ENCODE results near the gene GTPBP6. TPM values are rescaled to one million over a fixed set of nuclear protein-coding genes. Genes with fewer than 3 reads are reported as not detected.

The GTPBP6 gene
- total RNA-seq, 1 donor = 25.5 TPM

DNA sequence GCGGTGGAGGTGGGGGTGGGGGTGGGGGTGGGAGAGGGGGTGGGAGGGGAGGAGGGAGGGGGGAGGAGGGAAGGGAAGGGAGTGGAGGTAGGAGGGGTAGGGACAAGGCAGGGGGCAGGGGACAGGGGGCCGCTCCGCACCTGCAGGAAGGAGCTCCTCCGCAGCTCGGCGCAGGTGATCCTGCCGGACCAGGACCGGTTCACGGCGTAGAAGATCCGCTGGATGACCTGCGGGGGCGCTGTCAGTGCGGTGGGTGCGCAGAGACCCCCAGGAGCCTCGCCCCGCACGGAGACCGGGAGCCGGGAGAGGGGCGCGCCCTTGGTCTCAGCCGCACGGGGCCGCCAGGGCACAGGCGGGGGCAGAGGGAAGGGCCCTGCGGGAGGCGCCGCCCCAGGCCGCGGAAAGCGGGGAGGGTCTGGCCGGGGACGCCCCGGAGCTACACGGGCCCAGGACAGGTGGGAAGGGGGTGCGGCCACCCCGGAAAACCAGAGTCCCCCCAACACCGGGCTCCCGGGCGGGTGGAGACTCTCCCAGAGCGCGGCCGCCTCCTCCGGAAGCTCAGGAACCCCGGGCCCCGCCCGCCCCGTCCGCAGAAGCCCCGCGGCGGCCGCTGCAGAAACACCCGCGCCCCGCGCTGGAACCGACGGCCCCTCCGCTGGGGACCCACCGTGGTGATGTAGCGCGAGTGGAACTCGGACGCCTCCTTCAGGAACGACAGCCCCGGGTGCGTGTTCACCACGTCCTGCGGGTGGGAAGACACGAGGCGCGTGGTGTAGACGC lies 27.6 kb upstream of the GTPBP6 start:
- DNase-seq (ENCODE audit: low read depth) = no peak
- TF ChIP-seq, protein P1, sequence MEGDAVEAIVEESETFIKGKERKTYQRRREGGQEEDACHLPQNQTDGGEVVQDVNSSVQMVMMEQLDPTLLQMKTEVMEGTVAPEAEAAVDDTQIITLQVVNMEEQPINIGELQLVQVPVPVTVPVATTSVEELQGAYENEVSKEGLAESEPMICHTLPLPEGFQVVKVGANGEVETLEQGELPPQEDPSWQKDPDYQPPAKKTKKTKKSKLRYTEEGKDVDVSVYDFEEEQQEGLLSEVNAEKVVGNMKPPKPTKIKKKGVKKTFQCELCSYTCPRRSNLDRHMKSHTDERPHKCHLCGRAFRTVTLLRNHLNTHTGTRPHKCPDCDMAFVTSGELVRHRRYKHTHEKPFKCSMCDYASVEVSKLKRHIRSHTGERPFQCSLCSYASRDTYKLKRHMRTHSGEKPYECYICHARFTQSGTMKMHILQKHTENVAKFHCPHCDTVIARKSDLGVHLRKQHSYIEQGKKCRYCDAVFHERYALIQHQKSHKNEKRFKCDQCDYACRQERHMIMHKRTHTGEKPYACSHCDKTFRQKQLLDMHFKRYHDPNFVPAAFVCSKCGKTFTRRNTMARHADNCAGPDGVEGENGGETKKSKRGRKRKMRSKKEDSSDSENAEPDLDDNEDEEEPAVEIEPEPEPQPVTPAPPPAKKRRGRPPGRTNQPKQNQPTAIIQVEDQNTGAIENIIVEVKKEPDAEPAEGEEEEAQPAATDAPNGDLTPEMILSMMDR (IDR thresholded peaks at IDR 0.05; ENCODE audit: insufficient read depth, low read depth, low read length) = no peak
- H3K4me3 ChIP-seq (ENCODE audit: low read depth, low read length) = no peak overlapping the region

DNA sequence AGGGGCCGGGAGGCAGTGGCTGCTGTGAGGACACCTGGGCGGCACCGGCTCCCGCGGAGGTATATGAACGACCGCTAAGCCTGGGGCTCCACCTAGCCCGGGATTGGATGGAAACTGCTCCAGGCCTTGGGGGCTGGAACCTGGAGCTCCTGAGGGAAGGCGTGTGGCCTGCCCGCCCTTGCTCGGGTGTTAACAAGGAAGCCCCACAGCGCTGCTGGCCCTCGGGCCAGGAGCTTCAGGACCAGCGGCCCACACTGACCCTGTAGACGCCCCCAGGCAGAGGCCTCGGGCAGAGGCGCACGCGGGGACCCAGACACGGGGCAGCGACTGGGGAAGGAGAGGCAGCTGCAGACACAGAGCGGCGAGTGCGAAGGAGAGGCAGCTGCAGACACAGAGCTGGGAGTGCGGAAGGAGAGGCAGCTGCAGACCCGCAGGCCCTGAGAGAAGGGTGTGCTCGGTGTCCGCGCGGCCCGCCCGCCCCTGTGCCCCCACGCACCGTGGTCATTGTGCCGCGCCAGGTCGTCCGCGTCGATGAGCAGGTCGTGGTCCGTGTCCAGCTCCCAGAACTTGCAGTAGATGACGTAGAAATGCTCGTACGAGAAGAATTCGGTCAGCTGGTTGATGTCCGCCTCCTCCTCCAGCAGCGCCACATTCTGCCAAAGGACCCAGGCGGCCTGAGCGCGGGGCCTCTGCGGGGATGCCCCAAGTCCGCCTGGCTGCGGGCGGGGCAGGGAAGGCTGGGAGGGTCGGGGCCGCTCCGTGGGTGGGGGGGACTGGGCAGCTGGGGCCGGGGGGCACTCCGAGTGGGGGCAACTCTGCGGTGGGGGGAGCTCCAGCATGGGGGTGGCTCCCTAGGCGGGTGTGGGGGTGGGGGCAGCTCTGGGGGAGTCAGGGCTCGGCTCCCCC lies 26.7 kb upstream of the GTPBP6 start:
- TF ChIP-seq, protein P1 (IDR thresholded peaks at IDR 0.05; ENCODE audit: insufficient read depth, low read depth, low read length) = no peak
- H3K4me3 ChIP-seq (ENCODE audit: low read depth, low read length) = no peak overlapping the region
- DNase-seq (ENCODE audit: low read depth) = no peak

DNA sequence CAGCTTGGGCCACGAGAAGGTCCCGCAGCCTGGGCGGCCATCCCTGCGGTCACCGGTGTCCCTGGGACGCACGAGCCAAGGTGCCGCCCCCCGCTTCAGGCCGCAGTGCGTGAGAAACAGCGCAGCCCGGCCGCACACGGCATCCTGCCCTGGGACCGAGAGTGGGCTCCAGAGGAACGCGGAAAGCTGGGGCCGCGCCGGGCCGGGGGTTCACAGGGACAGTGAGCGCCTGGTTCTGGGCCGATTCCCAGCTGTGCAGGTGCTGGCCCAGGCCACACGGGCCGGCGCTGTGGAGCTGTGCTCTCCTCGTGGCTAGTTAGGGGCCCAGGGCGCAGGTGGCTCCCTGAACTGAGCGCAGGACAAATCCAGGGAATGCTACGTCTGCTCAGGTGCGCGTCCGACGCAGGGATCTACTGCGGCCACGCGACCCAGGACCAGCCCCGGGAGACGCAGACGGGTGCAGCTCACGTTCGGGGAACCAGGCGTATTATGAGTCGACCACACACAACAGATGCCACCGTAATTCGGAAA lies 25.8 kb upstream of the GTPBP6 start:
- DNase-seq (ENCODE audit: low read depth) = no peak
- TF ChIP-seq, protein P1 (IDR thresholded peaks at IDR 0.05; ENCODE audit: insufficient read depth, low read depth, low read length) = no peak
- no peak overlapping the region for H3K4me3 ChIP-seq (ENCODE audit: low read depth, low read length)

DNA sequence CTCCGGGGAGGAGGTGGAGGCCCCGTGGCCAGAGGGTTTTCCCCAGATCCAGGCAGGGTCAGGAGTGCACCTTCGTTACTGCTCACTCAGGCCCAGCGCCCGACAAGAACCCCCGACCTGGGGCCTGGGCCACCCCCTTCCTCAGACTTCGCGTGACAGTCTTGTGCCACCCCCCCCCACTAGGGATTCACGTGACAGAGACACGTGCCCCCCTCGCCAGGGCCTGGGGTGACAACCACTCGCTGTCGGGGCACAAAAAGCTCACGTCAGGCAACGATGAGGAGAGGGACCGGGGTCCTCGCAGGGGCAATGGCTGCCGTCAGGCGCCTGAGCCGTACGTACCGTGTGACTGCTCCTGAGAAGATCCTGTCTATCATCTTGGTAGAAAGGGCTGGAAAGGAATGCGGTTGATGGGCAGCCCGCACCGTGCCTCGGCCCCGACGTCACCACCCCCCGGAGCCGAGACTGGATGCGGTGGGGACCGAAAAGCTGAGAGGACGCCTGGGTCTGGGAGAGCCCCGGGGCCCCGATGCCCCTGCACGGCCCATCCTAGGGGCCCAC lies 23.0 kb upstream of the GTPBP6 start:
- no peak for DNase-seq (ENCODE audit: low read depth)
- TF ChIP-seq, protein P1 (IDR thresholded peaks at IDR 0.05; ENCODE audit: insufficient read depth, low read depth, low read length) = no peak
- no peak overlapping the region for H3K4me3 ChIP-seq (ENCODE audit: low read depth, low read length)

DNA sequence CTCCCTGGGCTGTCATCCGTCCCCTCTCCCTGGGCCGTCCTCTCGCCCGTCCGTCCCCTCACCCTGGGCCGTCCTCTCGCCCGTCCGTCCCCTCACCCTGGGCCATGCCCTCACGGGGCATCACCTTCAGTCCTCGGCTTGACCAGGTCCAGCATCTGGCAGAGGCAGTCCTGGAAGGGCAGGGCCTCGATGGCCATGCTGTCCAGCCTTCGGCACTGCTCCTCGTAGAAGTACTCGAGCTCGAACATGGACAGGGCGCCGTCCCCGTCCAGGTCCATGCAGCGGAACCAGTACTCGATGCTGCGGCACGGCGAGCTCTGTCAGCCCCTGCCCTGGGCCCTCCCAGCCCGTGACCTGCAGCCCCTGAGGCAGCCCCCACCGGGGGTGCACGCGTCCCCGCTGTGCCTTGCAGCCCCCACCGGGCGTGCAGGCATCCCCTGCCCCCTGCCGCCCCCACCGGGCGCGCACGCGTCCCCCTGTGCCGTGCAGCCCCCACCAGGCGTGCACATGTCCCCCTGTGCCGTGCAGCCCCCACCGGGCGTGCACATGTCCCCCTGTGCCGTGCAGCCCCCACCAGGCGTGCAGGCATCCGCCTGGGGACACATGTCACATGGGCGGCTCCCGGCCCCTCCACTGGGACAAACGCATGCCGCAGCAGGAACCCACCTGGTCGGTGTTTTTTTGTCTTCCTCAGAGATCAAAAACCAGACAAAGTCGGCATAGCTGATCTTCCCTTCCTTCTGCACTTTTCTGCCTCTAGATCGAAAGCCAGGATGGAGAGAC lies 22.2 kb upstream of the GTPBP6 start:
- no peak overlapping the region for H3K4me3 ChIP-seq (ENCODE audit: low read depth, low read length)
- no peak for DNase-seq (ENCODE audit: low read depth)

More for the DNA sequence above, 22.2 kb upstream of the GTPBP6 start:
- TF ChIP-seq, protein P1 (IDR thresholded peaks at IDR 0.05; ENCODE audit: insufficient read depth, low read depth, low read length) = no peak

Data from fibroblast of villous mesenchyme (primary cell).